Measurements from ENCODE around the gene CFAP54.

Gene CFAP54

GRCh38 chr12:96831346-96831745 is 342.0 kb downstream of the CFAP54 start:
- intact Hi-C loops (cut with DNase I) = no loop called here
- DNase-seq = no peak

DNA sequence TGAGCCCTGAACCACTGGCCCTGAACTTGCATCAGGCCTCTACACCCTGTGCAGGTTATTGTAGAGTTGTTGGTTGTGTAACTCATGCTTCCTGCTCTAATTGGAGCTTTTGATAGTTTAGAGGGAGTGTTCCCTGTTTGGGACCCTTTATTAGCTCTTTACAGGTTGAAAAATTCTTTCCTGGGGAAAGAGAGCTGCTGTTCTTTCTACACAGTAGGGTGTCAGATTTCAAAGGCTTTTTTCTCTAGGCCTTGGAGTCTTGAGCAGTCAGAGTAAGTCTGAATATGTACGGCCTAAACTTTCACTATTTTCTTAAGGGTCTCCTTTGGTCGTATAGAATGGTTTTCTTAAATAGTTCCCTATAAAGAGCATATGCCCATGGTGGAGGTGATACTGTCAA is 356.9 kb downstream of the CFAP54 start:
- DNase-seq = no peak
- intact Hi-C loops (cut with DNase I) = no loop called here

GRCh38 chr12:96850676-96851075 is 361.3 kb downstream of the CFAP54 start:
- peak in 41 of 42 donors; percentile 3 to 85 (median 49) for DNase-seq
- intact Hi-C loops (cut with DNase I) = no loop called here

GRCh38 chr12:96858162-96858561 is 368.8 kb downstream of the CFAP54 start:
- intact Hi-C loops (cut with DNase I) = no loop called here
- no peak for DNase-seq

GRCh38 chr12:96861656-96862055 is 372.3 kb downstream of the CFAP54 start:
- intact Hi-C loops (cut with DNase I) = no loop called here
- DNase-seq = no peak

DNA sequence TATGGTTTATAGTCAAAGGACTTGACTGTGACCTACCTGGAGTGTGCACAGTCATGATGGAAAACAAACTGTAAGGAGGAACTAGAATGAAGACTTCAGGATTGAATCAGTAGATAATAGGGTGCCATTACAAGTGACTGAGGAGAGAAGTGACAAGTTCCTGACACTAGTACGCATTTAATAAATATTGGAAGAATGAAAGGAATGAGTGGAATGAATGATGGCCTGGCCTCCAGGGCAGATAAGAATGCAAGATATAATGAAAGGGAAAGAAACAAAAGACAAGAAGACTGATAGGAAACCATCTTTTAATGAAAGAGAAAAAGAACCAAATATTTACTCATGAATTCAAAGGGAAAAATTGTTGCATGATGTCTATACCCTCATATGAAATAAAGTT is 372.9 kb downstream of the CFAP54 start:
- intact Hi-C loops (cut with DNase I) = no loop called here
- no peak for DNase-seq

- intact Hi-C loops (cut with DNase I) = no loop called here
- DNase-seq = no peak
Observed at GRCh38 chr12:96864335-96864734, 375.0 kb downstream of the CFAP54 start.

DNA sequence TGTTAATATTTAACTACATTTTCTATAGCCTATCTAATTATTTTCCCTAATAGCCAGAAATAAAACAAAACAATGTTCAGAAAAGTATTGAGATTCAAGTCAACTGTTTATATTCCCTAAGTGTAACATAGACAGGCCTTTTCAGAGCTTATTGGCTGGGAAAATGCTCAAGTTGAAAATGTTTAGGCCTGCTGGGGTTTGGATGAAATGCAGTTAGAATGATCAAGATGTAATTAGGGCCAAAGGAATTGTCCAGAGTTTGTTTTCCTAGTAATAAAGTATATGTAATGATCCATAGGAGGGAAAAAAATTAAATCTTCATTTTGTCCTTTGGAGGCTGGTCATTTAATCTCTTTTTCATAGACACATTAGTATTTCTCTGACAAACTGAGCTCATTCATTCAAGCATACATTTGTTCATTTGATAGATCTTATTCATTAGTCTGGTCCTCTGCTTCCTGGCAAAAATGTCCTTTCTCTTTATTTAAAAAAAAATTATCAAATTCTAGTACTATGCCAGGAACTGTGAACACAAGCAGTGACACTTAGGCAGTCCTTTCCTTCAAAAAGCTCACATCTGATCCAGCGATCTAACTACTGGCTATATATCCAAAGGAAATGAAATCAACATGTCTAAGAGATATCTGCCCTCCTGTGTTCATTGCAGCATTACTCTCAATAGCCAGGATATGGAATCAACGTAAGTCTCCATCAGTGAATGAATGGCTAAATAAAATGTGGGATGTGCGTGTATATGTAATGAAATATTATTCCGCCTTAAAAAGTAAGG is 377.6 kb downstream of the CFAP54 start:
- no peak for DNase-seq
- intact Hi-C loops (cut with DNase I) = no loop called here

DNA sequence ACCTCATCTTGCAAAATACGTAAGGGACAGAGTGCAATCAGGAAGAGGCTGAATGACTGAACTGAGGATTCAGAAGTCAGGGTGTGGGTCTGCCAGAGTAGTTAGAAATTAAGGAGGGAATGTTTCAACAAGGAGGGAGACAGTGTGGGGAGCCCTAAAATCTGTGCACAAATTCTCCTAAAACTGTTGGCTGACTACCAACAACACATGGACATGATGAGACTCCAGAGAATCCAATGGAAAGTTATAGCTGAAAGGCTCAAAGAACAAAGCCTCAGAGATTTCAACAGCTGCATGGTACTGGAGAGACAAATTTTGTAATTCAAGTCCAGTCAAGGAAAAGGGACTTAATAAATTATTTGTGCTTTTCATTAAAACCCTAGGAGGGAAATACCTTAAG is 381.6 kb downstream of the CFAP54 start:
- no peak for DNase-seq
- intact Hi-C loops (cut with DNase I) = no loop called here

GRCh38 chr12:96872961-96873360 is 383.6 kb downstream of the CFAP54 start:
- intact Hi-C loops (cut with DNase I) = no loop called here
- no peak for DNase-seq

- intact Hi-C loops (cut with DNase I) = no loop called here
- DNase-seq = no peak
Observed at GRCh38 chr12:96874211-96874610, 384.8 kb downstream of the CFAP54 start.

GRCh38 chr12:96876966-96877365 is 387.6 kb downstream of the CFAP54 start:
- intact Hi-C loops (cut with DNase I) = no loop called here
- DNase-seq = no peak

- intact Hi-C loops (cut with DNase I) = no loop called here
- DNase-seq = no peak
Observed at GRCh38 chr12:96878704-96879103, 389.3 kb downstream of the CFAP54 start.

DNA sequence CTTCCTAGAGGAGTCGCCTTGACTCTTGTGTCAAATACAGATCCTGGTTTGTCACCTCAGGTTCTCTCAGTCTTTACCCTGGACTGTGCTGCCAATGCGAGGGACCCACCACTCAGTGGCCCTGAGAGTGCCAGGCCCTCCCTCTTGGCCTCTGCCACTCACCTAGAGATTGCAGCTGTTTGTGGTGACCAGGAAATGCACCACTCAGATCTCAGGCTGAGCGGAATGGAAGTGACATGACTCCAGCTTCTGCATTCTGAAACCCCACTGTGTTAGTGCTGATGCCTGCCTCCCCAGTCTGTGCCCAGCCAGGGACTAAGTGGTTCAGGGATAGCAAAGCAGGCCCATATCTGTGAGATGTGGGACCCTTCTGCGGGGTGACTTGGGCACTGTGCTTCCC is 389.9 kb downstream of the CFAP54 start:
- no peak for DNase-seq
- intact Hi-C loops (cut with DNase I) = no loop called here

DNA sequence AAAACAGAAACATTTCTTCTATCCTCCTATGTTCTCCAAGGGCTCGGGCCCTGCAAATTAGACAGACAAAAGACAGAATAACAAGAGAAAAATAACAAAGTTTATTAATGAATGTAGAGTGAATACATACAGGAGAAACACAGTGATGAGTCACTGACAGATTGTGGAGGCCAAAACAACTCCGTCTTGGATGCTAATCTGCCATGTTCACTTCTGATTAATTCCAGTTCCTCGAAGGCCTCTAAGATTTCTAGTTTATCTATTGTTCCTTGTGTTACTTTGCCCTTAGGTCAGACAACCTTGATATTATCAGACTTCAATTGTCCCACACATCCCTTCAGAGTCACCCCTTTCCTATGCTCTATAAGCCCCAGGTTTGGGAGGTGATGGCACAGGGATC is 390.8 kb downstream of the CFAP54 start:
- no peak for DNase-seq
- intact Hi-C loops (cut with DNase I) = no loop called here

DNA sequence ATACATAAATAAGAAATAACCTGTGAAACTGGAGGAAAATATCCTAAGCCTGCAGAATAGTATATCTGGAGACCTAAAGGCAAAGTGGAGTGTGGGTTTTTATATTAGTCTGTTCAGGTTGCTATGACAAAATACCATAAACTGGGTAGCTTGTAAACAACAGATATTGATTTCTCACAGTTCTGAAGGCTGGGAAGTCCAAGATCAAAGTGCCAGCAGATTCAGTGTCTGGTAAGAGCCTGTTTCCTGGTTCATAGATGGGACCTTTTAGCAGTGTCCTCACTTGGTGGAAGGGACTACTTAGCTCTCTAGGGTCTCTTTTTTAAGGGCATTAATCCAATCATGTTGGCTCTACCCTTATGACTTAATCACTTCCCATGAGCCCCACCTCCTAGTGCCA is 392.2 kb downstream of the CFAP54 start:
- no peak for DNase-seq
- intact Hi-C loops (cut with DNase I) = no loop called here

- DNase-seq = peak in 3 of 42 donors; percentile 6 to 24 (median 17)
- intact Hi-C loops (cut with DNase I) = no loop called here
Observed at GRCh38 chr12:96882862-96883261, 393.5 kb downstream of the CFAP54 start.

DNA sequence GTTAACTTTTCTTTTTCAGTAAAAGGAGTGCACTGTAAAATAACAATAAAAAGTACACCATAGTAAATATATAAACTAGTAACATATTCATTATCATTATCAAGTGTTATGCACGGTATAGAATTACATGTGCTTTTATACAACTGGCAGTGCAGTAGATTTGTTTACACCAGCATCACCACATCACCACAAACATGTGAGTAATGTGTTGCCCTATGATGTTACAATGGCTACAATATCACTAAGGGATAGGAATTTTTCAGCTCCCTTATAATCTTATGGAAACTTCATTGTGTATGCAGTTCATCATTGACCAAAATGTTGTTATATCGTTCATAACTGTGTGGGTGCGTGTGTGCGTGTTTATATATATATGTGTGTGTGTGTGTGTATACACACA is 394.2 kb downstream of the CFAP54 start:
- intact Hi-C loops (cut with DNase I) = no loop called here
- no peak for DNase-seq

DNA sequence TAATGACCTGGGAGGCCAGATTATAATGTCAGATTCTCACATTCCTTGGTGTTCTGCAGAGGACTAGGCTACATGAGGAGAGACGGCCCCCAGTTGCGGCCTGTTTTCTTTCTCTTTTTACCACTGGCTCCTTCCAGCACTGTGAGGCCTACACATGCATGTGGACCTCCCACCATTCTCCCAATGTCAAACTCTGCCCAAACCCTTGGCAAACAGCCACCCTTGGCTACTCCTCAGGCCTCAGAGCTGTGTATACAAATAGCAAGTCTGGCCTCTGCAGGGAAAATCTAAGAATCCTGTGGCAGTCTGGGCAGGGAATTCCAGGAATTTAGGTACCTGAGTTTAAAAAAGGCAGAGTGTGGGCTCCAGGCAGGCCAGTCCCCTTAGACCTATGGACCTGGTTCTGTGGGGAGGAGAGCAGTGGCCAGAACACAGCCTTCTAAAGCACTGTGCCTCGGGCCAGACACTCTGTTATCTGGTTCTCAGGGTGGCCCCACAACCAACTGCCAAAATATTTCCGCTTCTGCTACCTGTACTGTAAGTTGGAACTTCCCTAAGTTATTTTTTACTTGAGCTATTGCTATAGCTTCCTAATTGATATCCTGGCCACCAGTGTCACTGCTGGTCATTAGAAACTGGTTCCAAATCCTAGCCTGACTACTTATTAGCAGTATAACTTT is 397.8 kb downstream of the CFAP54 start:
- intact Hi-C loops (cut with DNase I) = no loop called here
- DNase-seq = peak in 29 of 42 donors; percentile 6 to 73 (median 28)

GRCh38 chr12:96889273-96889933 is 400.0 kb downstream of the CFAP54 start:
- DNase-seq = no peak
- intact Hi-C loops (cut with DNase I) = no loop called here

Data from head of caudate nucleus (tissue), 42 donors.